Natural killer cell (primary cell): ENCODE results near the gene MAP6D1. TPM values are rescaled to one million over a fixed set of nuclear protein-coding genes. Genes with fewer than 3 reads are reported as not detected.
"Not testable (repeated sequence)": the region's sequence is repeated elsewhere in the genome, so short reads cannot be mapped to it uniquely, and the experiment has no call there.

Experiments used
- ATAC-seq, 3 donors: fragments of 150-1000 bp in 2 of 3; fragments of 200-7000 bp in 1 of 3; cut with Tn5 transposase; 1 replicate in 1 of 3; 2 replicates in 2 of 3; pipeline ENCODE4 v1.10.0; 2021; ENCODE audit warnings: mild to moderate bottlenecking in 2 of 3, moderate library complexity in 2 of 3
- DNase-seq, 2 donors: peaks; one replicate each; pipeline versions ENCODE4 v3.0.0 to v3.0.0-alpha.2; 2013 to 2021; ENCODE audit warnings: mixed read lengths in 1 of 2
- H3K27ac ChIP-seq: one replicate; pipeline ENCODE4 v1.5.1; 2013; ENCODE audit warnings: mild to moderate bottlenecking, low read length
- H3K27me3 ChIP-seq: one replicate; pipeline ENCODE4 v1.6.1; 2013; ENCODE audit warnings: low read length; ENCODE audit not compliant: control insufficient read depth, insufficient read depth
- H3K36me3 ChIP-seq: one replicate; pipeline ENCODE4 v1.6.1; 2013; ENCODE audit warnings: low read length; ENCODE audit not compliant: control insufficient read depth, insufficient read depth
- H3K4me1 ChIP-seq: one replicate; pipeline ENCODE4 v1.6.1; 2013; ENCODE audit warnings: low read length; ENCODE audit not compliant: control insufficient read depth, insufficient read depth
- H3K4me3 ChIP-seq: one replicate; pipeline ENCODE4 v1.5.1; 2013; ENCODE audit warnings: low read length
- H3K9me3 ChIP-seq: one replicate; pipeline ENCODE4 v1.6.1; 2013; ENCODE audit warnings: low read length; ENCODE audit not compliant: control insufficient read depth, insufficient read depth
- H3K27ac Mint-ChIP-seq, 2 donors: one replicate each; pipeline ENCODE4 v1.8.0; 2022; ENCODE audit warnings: mild to moderate bottlenecking in 2 of 2, mixed read lengths in 2 of 2, moderate library complexity in 1 of 2
- H3K27me3 Mint-ChIP-seq, 2 donors: one replicate each; pipeline ENCODE4 v1.8.0; 2022; ENCODE audit warnings: low read depth in 2 of 2, mixed read lengths in 2 of 2
- H3K36me3 Mint-ChIP-seq: one replicate; pipeline ENCODE4 v1.8.0; 2022; ENCODE audit warnings: mixed read lengths
- H3K4me1 Mint-ChIP-seq, 2 donors: one replicate each; pipeline ENCODE4 v1.8.0; 2022; ENCODE audit warnings: mixed read lengths in 2 of 2
- H3K4me3 Mint-ChIP-seq: one replicate; pipeline ENCODE4 v1.8.0; 2022; ENCODE audit warnings: mild to moderate bottlenecking, moderate library complexity, mixed read lengths
- H3K9me3 Mint-ChIP-seq, 2 donors: one replicate each; pipeline ENCODE4 v1.8.0; 2022; ENCODE audit warnings: mixed read lengths in 2 of 2
- CTCF ChIP-seq: fragments of 200-600 bp; IDR thresholded peaks from one replicate; pipeline ENCODE4 v1.8.0; 2022; ENCODE audit warnings: antibody characterized with exemption
- WGBS: methylation state at CpG from one replicate; pipeline ENCODE4 v1.1.7; 2013; ENCODE audit warnings: missing lambda C conversion rate; ENCODE audit not compliant: insufficient coverage; 5-methylcytosine and 5-hydroxymethylcytosine counted together
- intact Hi-C: fragments of 100-400 bp; cut with micrococcal nuclease; formaldehyde crosslinking; loops from one replicate; pipeline ENCODE4 v1.14.2; 2022
- total RNA-seq, 4 donors: library from RNA; stranded (reverse); fragments of 120-200 nt in 1 of 4; gene quantifications; one replicate each; pipeline versions ENCODE4 v1.2.3 to v1.2.4, GENCODE V29; 2013 to 2022

Gene MAP6D1
- total RNA-seq, 3 donors from 2014 or later (not counting 1 experiment from before 2014, with no cell fraction given), result 0.70 to 2.4 TPM; not detected in 1

- Histone ChIP-seq H3K4me3 (no peak overlapping the region), H3K27ac (no peak overlapping the region), H3K36me3 (peaks cover 50% of the 10 kb centered on the region), H3K27me3 (no peaks in the 10 kb centered on the region), H3K9me3 (no peaks in the 10 kb centered on the region), H3K4me1 (no peaks in the 10 kb centered on the region)
- H3K9me3 Mint-ChIP-seq, result no peaks in the 10 kb centered on the region
- intact Hi-C loops, result no loop called here
- no peaks in the 10 kb centered on the region for H3K36me3 Mint-ChIP-seq
- no peak overlapping the region for H3K27ac Mint-ChIP-seq
- H3K27me3 Mint-ChIP-seq, result no peaks in the 10 kb centered on the region
- no peak overlapping the region for H3K4me3 Mint-ChIP-seq
- no peak for TF ChIP-seq CTCF
- no peak for DNase-seq
- 98% methylated on average over 14 of the region's 16 CpGs for WGBS
- ATAC-seq, result no peak
- H3K4me1 Mint-ChIP-seq, result no peaks in the 10 kb centered on the region
Measured at GRCh38 chr3:183790700-183791099, 34.7 kb downstream of the MAP6D1 start.

- Mint-ChIP-seq H3K27me3 (no peaks in the 10 kb centered on the region), H3K36me3 (no peaks in the 10 kb centered on the region), H3K4me3 (no peak overlapping the region), H3K27ac (no peak overlapping the region), H3K4me1 (no peaks in the 10 kb centered on the region), H3K9me3 (no peaks in the 10 kb centered on the region)
- Histone ChIP-seq H3K36me3 (peaks cover 53% of the 10 kb centered on the region), H3K27ac (no peak overlapping the region), H3K27me3 (no peaks in the 10 kb centered on the region), H3K4me3 (no peak overlapping the region), H3K4me1 (no peaks in the 10 kb centered on the region), H3K9me3 (no peaks in the 10 kb centered on the region)
- ATAC-seq (no peak), DNase-seq (no peak)
- no peak for TF ChIP-seq CTCF
- WGBS, result 82% methylated on average over 4 of the region's 4 CpGs
- intact Hi-C loops, result no loop called here
Measured at GRCh38 chr3:183789826-183790225, 35.6 kb downstream of the MAP6D1 start.

- H3K4me1 Mint-ChIP-seq, H3K9me3 Mint-ChIP-seq, H3K4me3 Mint-ChIP-seq, H3K4me1 ChIP-seq, H3K27me3 ChIP-seq, DNase-seq, H3K27me3 Mint-ChIP-seq, H3K27ac Mint-ChIP-seq, ATAC-seq, H3K9me3 ChIP-seq, H3K4me3 ChIP-seq, H3K36me3 Mint-ChIP-seq, H3K27ac ChIP-seq, intact Hi-C loops: not testable (repeated sequence)
- WGBS, result 91% methylated on average over 10 of the region's 10 CpGs
- H3K36me3 ChIP-seq, result peaks cover 43% of the 10 kb centered on the region
Measured at GRCh38 chr3:183784503-183784902, 40.9 kb downstream of the MAP6D1 start.

- Mint-ChIP-seq H3K9me3 (no peaks in the 10 kb centered on the region), H3K27ac (no peak overlapping the region), H3K4me3 (no peak overlapping the region), H3K36me3 (peaks cover 15% of the 10 kb centered on the region), H3K27me3 (no peaks in the 10 kb centered on the region), H3K4me1 (peaks cover 0 to 5% of the 10 kb centered on the region in 2 donors)
- Histone ChIP-seq H3K27me3 (no peaks in the 10 kb centered on the region), H3K4me1 (no peaks in the 10 kb centered on the region), H3K36me3 (peaks cover 53% of the 10 kb centered on the region), H3K27ac (no peak overlapping the region), H3K9me3 (no peaks in the 10 kb centered on the region), H3K4me3 (no peak overlapping the region)
- ATAC-seq (no peak), DNase-seq (no peak)
- no peak for TF ChIP-seq CTCF
- WGBS, result 91% methylated on average over 7 of the region's 7 CpGs
- intact Hi-C loops, result no loop called here
Measured at GRCh38 chr3:183782576-183783276, 42.7 kb downstream of the MAP6D1 start.
